SK-N-MC (cell line): Measurements from ENCODE around the gene ACLY.
"Not testable (repeated sequence)": the region's sequence is repeated elsewhere in the genome, so short reads cannot be mapped to it uniquely, and the experiment has no call there.

Source experiments
- DNase-seq: peaks from one replicate; pipeline ENCODE4 v3.0.0-alpha.2; 2011; ENCODE audit warnings: low read depth, low spot score
- H3K27ac ChIP-seq: fragments of 200-600 bp; sonication (generic); 2 replicates; pipeline ENCODE4 v1.5.1; 2016; ENCODE audit warnings: mixed run types
- H3K36me3 ChIP-seq: fragments of 200-600 bp; sonication (generic); 2 replicates; pipeline ENCODE4 v1.6.1; 2017; ENCODE audit warnings: antibody characterized with exemption, low read length, mixed read lengths; ENCODE audit not compliant: insufficient read depth
- H3K4me3 ChIP-seq: fragments of 200-600 bp; sonication (generic); 2 replicates; pipeline ENCODE4 v1.5.1; 2016
- H3K9ac ChIP-seq: fragments of 200-600 bp; sonication (generic); 2 replicates; pipeline ENCODE4 v1.8.0; 2017; ENCODE audit warnings: mixed run types, mixed read lengths; ENCODE audit not compliant: insufficient read length
- H3K9me3 ChIP-seq: fragments of 200-600 bp; sonication (generic); 2 replicates; pipeline ENCODE4 v1.6.1; 2017; ENCODE audit warnings: low read depth, mild to moderate bottlenecking, antibody characterized with exemption, low read length, moderate library complexity, mixed read lengths
- EZH2 ChIP-seq: fragments of 200-600 bp; sonication (generic); IDR thresholded peaks from one replicate; pipeline ENCODE4 v1.6.1; 2017; ENCODE audit warnings: antibody characterized with exemption
- FOXP2 ChIP-seq: optimal IDR thresholded peaks from 2 replicates; pipeline ENCODE3; 2011; ENCODE audit warnings: mild to moderate bottlenecking, moderate library complexity; ENCODE audit not compliant: insufficient read depth; ENCODE audit errors: extremely low read length, control extremely low read depth
- POLR2AphosphoS5 ChIP-seq: IDR thresholded peaks from 2 replicates; pipeline ENCODE4 v1.6.1; 2012; ENCODE audit warnings: mild to moderate bottlenecking, low read depth, low read length, borderline replicate concordance

ACLY gene

GRCh38 chr17:41894791-41895331 is 23.9 kb downstream of the ACLY start:
- Histone ChIP-seq H3K9ac (no peak overlapping the region), H3K9me3 (no peaks in the 10 kb centered on the region), H3K36me3 (peaks cover 95% of the 10 kb centered on the region), H3K4me3 (no peak overlapping the region), H3K27ac (peak overlapping the region; percentile 76)
- TF ChIP-seq POLR2AphosphoS5, result 0 out of 2 replicates have a peak, but pooled peaks have one; percentile 8
- TF ChIP-seq EZH2, result no peak
- TF ChIP-seq FOXP2, result no peak
- DNase-seq, result no peak

GRCh38 chr17:41893384-41893783 is 25.4 kb downstream of the ACLY start:
- Histone ChIP-seq H3K9ac (no peak overlapping the region), H3K36me3 (peaks cover 93% of the 10 kb centered on the region), H3K9me3 (no peaks in the 10 kb centered on the region), H3K27ac (0 out of 2 replicates have a peak overlapping the region, but pooled peaks have one; percentile 2), H3K4me3 (no peak overlapping the region)
- TF ChIP-seq POLR2AphosphoS5 (no peak), EZH2 (no peak), FOXP2 (no peak)
- no peak for DNase-seq

- TF ChIP-seq POLR2AphosphoS5 (no peak), EZH2 (no peak), FOXP2 (no peak)
- H3K9me3 ChIP-seq, result no peaks in the 10 kb centered on the region
- H3K4me3 ChIP-seq, result no peak overlapping the region
- peaks cover 93% of the 10 kb centered on the region for H3K36me3 ChIP-seq
- no peak overlapping the region for H3K9ac ChIP-seq
- H3K27ac ChIP-seq, result peak overlapping the region; percentile 36; the same call in 1 of the 2 replicates
- no peak for DNase-seq
These were observed 26.8 kb downstream of the ACLY start for GRCh38 chr17:41892021-41892376.

- Histone ChIP-seq H3K36me3 (peaks cover 93% of the 10 kb centered on the region), H3K4me3 (no peak overlapping the region)
These were observed 27.4 kb downstream of the ACLY start for GRCh38 chr17:41891135-41892020.

DNA sequence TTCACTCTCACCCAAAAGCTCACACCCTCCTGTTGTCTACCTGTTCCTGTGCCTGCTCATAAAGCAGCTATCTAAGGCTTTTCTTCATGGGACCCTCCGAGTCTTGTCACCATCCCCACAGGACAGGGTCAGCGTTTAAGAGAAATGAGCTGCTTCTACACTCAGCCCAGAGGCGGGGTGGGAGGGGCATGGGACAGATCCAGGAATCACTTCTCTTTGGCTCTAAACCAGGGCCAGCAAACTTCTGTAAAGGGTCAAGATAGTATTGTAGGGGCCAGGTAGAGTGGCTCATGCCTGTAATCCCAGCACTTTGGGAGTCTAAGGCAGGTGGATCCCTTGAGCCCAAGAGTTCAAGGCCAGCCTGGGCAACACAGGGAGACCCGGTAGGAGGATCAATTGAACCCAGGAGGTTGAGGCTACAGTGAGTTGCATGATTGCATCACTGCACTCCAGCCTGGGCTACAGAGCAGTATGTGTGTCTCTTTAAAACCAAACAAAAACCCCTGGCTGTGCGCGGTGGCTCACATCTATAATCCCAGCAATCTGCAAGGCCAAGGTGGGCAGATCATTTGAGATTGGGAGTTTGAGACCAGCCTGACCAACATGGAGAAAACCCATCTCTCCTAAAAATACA is 30.3 kb downstream of the ACLY start:
- Histone ChIP-seq H3K9me3 (no peaks in the 10 kb centered on the region), H3K9ac (no peak overlapping the region), H3K36me3 (peaks cover 94% of the 10 kb centered on the region), H3K27ac (0 out of 2 replicates have a peak overlapping the region, but pooled peaks have one; percentile 13), H3K4me3 (no peak overlapping the region)
- DNase-seq, result no peak
- TF ChIP-seq FOXP2, result no peak
- no peak for TF ChIP-seq POLR2AphosphoS5
- no peak for TF ChIP-seq EZH2

More at GRCh38 chr17:41891135-41892020, 27.4 kb downstream of the ACLY start:
- TF ChIP-seq FOXP2, result no peak
- TF ChIP-seq POLR2AphosphoS5, result no peak
- TF ChIP-seq EZH2, result no peak
- H3K9ac ChIP-seq, result no peak overlapping the region
- no peak for DNase-seq
- H3K27ac ChIP-seq, result peak overlapping the region; percentile 36; the same call in 1 of the 2 replicates
- no peaks in the 10 kb centered on the region for H3K9me3 ChIP-seq

DNA sequence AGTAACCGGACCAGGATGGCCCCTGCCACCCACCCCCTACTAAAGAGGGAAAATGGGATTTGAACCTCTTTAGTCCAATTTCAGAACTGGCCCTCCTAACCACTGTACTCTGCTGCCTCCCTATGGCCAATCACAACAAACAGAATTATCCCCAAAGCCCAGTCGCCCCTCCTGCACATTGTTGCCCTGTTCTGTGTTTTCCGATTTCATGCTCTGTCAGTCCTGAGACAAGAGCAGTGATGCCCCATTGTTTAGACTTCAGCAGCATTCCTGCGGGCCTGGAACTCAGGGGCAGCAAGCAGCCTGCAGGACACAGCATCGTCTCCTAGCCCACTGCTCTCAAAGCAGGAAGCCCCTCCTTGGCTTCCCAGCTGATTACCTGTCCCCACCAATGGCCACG is 33.0 kb downstream of the ACLY start:
- Histone ChIP-seq H3K27ac (no peak overlapping the region), H3K9me3 (no peaks in the 10 kb centered on the region), H3K9ac (no peak overlapping the region), H3K36me3 (peaks cover 91% of the 10 kb centered on the region), H3K4me3 (no peak overlapping the region)
- DNase-seq, result no peak
- no peak for TF ChIP-seq POLR2AphosphoS5
- no peak for TF ChIP-seq FOXP2
- TF ChIP-seq EZH2, result no peak

- H3K4me3 ChIP-seq, result no peak overlapping the region
- DNase-seq, result no peak
- peaks cover 96% of the 10 kb centered on the region for H3K36me3 ChIP-seq
- H3K9ac ChIP-seq, result no peak overlapping the region
- H3K27ac ChIP-seq, result no peak overlapping the region
- H3K9me3 ChIP-seq, result no peaks in the 10 kb centered on the region
- TF ChIP-seq EZH2, result no peak
- no peak for TF ChIP-seq POLR2AphosphoS5
- TF ChIP-seq FOXP2, result no peak
These were observed 36.0 kb downstream of the ACLY start for GRCh38 chr17:41882756-41883155.

- no peak overlapping the region for H3K9ac ChIP-seq
- H3K36me3 ChIP-seq, result peaks cover 80% of the 10 kb centered on the region
- TF ChIP-seq EZH2 (no peak), POLR2AphosphoS5 (no peak), FOXP2 (no peak)
- H3K9me3 ChIP-seq, result no peaks in the 10 kb centered on the region
- DNase-seq, result no peak
- H3K27ac ChIP-seq, result peak overlapping the region; percentile 54; the same call in 1 of the 2 replicates
- H3K4me3 ChIP-seq, result no peak overlapping the region
These were observed 38.6 kb downstream of the ACLY start for GRCh38 chr17:41880130-41880529.

GRCh38 chr17:41874293-41874670 is 44.5 kb downstream of the ACLY start:
- not testable (repeated sequence) for H3K4me3 ChIP-seq, H3K27ac ChIP-seq, H3K9ac ChIP-seq, DNase-seq, H3K9me3 ChIP-seq
- H3K36me3 ChIP-seq, result peaks cover 78% of the 10 kb centered on the region
